Activated CD8-positive, alpha-beta memory T cell treated with anti-CD3 and anti-CD28 coated beads for 36 hours (primary cell): ENCODE data around the gene DUOXA1. TPM values are rescaled to one million over a fixed set of nuclear protein-coding genes. Genes with fewer than 3 reads are reported as not detected.

Source experiments
- CTCF ChIA-PET: fragments of 350-600 bp; sonication (Branson Sonifier 250); formaldehyde crosslinking; loops from one replicate; lab custom pipeline; 2021; ENCODE audit warnings: antibody characterized with exemption; lab: Charles Lee
- POLR2A ChIA-PET: fragments of 350-600 bp; sonication (Branson Sonifier 250); formaldehyde crosslinking; loops from one replicate; lab custom pipeline; 2021; ENCODE audit warnings: antibody characterized with exemption; lab: Charles Lee
- total RNA-seq, 2 experiments: library from RNA; stranded (reverse); gene quantifications; one replicate each; pipeline ENCODE4 v1.2.3, GENCODE V29; 2021

DUOXA1 gene
- total RNA-seq, 2 experiments from 2014 or later = not detected

DNA sequence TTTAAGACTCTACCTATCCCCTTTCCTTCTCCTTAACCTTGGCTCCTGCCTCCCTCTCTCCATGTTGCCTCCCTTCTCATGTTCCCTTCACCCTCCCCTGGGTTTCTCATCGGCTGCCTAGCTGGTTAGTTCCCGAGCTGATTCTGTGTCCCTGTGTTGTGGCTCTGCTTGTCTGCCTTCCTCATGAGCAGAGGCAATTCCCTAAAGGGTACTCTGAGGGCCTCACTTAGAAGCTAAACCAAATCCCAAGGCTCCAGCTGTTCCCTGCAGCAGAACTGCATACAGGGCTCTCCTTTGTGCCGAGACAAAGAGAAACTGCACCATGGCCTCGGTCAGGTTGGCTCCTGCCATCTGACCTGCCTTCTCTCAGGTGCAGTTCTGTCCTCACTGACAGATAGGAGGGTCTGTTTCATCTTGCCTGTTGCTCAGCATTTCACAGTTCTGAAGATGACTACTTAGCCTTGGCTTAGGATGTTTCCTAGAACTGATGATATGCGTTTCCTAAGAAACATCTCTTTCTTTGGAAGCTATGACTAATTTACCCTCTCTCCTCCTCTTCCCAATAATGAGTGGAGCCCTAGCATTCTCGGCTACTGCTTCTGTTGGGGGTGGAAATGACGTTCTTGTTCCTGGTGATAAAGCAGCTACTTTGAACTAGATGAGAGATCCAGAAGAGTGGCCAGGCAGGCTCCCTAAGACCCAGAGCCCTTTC is 27.2 kb upstream of the DUOXA1 start:
- ChIA-PET CTCF (interaction anchor here (0.7 kb wide), 1 partner anchor 24 kb away, joined by 3 read pairs; no protein-coding TSS in a partner anchor), POLR2A (no interaction called here)

DNA sequence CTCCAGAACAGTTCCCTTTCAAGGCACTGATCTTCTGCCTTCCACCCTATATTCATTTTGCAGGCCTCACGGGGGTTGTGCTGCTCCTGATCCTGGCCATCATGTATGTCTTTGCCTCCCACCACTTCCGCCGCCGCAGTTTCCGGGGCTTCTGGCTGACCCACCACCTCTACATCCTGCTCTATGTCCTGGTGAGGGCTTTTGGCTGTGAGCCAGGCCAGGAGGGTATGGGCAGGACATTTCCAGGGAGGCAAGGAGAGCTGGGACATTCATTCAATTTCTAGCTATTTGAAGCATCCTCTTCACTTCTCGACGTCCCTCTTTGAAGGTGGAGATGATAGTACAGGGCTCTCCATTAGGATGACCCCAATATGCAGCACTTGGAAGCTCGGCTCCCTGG is 26.1 kb upstream of the DUOXA1 start:
- ChIA-PET CTCF (interaction anchor here (0.8 to 1.1 kb wide), 2 partner anchors 16 to 40 kb away, joined by 3 to 4 read pairs; no protein-coding TSS in a partner anchor), POLR2A (no interaction called here)

DNA sequence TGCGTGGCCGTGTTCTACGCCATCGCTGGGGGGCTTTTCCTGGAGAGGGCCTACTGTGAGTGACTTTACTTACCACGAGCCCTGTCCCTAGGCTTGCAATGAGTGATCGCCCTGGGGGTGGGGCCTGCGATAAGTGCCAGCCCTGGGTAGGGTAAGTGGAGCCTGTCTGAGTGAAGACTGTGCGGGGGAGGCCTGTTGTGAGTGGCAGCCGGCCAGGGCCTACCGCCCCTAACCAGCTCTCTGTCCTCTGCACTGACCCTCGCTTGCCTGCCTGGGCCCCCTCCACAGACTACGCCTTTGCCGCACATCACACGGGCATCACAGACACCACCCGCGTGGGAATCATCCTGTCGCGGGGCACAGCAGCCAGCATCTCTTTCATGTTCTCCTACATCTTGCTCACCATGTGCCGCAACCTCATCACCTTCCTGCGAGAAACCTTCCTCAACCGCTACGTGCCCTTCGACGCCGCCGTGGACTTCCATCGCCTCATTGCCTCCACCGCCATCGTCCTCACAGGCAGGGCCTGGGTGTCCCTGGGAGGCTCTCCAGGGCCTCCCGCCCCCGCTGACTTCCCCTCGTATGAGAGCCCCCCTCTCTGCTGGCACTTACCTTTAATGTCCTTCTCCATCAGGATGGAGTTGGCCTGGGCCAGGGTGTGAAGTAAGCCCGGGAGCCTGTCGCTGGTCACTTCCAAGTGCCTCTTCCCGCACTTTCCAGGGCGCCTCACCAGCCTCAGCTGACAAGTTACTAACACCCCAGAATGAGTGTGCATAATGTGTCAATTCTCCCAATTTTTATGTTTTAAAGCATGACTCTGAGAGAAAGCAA is 22.5 kb upstream of the DUOXA1 start:
- ChIA-PET CTCF (no interaction called here), POLR2A (no interaction called here)

DNA sequence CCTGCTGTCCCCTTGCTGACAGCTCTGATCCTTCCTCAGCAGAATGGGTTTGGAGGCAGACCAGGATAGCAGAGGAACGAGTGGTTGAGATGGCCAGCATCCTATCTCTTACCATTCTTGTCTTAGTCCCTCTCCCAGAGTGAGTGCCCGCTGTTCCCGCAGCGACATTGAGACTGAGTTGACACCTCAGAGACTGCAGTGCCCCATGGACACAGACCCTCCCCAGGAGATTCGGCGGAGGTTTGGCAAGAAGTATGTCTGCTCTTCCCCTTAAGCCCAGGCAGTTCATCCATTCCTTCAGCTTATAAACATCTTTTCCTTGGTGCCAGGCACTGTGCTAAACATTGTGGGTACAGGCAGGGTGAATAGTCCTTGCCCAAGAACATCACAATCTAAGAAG is 21.3 kb upstream of the DUOXA1 start:
- CTCF ChIA-PET = interaction anchor here (1.1 kb wide), 1 partner anchor 12 kb away, joined by 3 read pairs; no protein-coding TSS in a partner anchor
- POLR2A ChIA-PET = no interaction called here

DNA sequence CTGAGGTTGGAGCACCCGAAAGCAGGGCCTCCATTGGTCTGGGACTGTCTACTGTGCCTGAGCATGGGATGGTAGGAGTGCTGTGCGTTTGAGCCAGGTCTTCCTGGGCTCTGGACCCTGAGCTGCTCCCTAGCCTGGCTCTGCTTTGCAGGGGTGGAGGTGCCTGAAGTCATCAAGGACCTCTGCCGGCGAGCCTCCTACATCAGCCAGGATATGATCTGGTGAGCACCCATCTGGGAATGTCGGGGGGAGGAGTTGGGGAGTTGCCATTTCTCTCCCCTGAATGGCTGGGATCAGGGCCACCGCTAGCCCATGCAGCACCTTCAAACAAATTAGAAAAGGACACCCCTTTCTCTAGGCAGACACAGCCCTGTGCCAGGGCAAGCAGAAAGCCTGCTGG is 20.8 kb upstream of the DUOXA1 start:
- POLR2A ChIA-PET = no interaction called here
- CTCF ChIA-PET = interaction anchor here (1.1 kb wide), 1 partner anchor 12 kb away, joined by 3 read pairs; no protein-coding TSS in a partner anchor

DNA sequence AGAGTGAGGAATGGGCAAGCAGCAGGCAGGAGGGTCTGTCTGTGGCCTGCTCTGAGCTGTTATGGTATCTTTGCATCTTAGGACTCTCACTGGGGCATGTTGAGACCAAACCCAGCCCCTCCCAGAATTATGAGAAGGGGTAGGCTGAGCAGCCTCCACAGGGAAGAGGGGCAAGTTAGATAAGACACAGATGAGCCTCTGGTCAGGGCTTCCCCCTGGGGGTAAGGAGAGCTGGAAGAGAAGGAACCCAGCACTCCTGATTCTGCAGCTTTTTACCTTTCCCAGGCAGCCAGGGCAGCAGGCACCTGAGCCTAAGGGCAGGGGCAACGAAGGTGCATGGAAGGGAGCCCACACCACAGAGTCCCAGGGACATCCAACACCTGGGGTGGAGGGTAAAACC is 19.4 kb upstream of the DUOXA1 start:
- ChIA-PET CTCF (no interaction called here), POLR2A (no interaction called here)

DNA sequence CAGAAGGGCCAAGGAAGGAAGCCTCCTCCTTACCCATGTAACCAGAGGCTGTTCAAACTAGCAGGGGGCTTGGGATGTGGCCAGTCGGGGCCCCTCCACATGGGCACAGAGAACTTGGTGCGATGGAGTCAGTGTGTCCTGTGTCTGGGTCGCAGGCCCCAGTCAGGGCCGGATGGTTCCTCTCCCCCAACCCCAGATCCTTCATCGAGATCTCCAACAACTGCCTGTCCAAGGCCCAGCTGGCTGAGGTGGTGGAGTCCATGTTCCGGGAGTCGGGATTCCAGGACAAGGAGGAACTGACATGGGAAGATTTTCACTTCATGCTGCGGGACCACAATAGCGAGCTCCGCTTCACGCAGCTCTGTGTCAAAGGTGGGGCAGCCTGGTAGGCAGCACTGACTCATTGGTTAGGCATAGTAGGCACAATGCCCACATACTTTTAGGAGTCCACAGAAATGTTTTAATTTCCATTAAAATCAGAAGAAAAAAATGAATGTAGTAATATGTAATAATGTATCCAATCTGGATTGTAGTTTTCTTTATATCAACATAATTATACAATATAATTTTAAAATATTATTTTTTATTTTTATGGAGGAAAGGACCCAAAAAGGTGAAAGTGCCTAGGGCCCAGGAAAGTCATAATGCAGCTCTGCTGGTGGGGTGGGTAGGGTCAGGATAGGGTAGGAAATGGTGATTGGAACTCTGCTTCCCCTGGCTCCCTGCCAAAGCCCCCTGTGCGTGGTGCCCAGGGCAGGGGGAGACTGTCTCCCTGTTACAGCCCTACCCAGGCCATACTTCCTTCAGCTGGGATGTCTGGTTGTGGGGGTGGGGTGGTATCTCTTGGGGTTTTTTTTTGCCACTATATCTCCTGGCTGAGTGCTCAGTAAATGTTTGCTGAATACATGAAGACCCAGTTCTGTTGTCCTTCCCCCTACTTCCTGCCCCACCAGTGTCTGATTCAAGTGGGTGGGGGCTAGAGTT is 18.7 kb upstream of the DUOXA1 start:
- POLR2A ChIA-PET = no interaction called here
- CTCF ChIA-PET = no interaction called here

DNA sequence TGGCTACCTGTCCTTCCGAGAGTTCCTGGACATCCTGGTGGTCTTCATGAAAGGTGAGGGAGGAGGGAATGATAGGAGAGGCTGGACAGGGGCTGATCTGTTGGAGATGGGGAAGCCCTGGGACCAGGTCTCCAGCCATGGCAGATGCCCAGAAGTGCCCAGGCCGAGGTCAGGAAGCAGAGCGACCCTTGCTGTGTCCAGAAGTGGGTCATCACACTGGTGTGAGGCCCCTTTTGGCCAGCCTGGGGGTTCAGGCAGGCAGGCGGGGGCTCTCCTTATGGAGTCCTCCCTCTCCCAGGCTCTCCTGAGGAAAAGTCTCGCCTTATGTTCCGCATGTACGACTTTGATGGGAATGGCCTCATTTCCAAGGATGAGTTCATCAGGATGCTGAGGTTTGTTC is 17.9 kb upstream of the DUOXA1 start:
- ChIA-PET POLR2A (no interaction called here), CTCF (no interaction called here)

DNA sequence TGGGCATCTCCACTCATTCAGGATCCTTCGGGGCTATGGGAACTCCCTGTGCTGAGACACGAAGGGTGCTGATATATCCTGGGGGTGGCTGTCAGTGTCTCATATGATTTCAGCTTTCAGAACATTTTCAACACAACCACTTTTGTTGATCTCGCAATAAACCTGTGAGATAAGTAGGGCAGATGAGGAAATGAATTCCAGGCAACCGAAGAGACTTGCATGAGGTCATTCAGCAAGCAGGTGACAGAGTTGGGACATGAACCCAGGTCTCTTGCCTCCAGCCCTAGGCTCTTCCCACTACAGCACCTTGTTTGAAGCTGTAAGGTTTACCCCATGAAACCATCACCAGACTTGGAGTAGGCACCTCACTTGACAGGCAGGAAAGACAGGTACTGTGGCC is 16.7 kb upstream of the DUOXA1 start:
- ChIA-PET CTCF (interaction anchor here (1.5 kb wide), 1 partner anchor 17 kb away, joined by 4 read pairs; no protein-coding TSS in a partner anchor), POLR2A (no interaction called here)

DNA sequence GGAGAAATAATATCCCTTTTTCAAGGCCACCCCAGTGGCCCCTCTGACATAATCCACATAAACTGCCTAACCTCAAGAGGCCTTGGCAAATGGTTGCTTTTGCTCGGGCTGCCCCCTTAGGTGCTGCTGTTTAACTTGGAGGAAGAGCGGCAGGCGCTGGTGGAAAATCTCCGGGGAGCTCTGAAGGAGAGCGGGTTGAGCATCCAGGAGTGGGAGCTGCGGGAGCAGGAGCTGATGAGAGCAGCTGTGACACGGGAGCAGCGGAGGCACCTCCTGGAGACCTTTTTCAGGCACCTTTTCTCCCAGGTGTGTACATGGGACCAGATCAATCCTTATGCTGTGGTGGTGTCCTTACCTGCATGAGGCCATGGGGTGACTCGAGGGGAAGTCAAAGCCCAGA is 15.1 kb upstream of the DUOXA1 start:
- ChIA-PET POLR2A (no interaction called here), CTCF (no interaction called here)

DNA sequence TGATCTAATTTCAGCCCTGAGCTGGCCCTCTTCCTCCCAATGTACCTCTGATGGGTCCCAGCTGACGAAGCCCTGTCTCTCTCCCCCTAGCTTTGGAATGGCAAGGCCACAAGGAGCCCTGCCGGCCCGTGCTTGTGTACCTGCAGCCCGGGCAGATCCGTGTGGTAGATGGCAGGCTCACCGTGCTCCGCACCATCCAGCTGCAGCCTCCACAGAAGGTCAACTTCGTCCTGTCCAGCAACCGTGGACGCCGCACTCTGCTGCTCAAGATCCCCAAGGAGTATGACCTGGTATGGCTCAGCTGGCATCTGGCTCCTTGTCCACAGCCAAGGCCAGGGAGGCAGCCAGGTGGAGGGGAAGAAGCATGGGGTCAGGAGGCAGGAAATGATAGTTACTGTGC is 14.3 kb upstream of the DUOXA1 start:
- ChIA-PET CTCF (no interaction called here), POLR2A (no interaction called here)

DNA sequence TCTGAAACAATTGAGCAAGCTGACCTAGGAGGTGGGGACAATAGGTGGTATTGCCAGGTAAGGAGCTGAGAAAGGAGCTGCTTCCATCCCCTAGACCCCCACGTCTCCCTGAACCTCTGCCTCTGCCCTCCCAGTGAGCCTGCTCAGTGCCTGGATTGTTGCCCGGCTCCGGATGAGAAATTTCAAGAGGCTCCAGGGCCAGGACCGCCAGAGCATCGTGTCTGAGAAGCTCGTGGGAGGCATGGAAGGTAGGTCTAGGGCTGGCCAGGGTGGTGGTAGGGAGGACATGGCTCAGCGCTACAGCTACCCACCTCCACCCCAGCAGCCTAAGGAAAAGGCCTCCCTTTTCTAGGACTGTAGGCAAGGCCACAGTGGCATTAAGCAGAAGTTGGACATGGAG is 13.4 kb upstream of the DUOXA1 start:
- CTCF ChIA-PET = no interaction called here
- POLR2A ChIA-PET = no interaction called here

DNA sequence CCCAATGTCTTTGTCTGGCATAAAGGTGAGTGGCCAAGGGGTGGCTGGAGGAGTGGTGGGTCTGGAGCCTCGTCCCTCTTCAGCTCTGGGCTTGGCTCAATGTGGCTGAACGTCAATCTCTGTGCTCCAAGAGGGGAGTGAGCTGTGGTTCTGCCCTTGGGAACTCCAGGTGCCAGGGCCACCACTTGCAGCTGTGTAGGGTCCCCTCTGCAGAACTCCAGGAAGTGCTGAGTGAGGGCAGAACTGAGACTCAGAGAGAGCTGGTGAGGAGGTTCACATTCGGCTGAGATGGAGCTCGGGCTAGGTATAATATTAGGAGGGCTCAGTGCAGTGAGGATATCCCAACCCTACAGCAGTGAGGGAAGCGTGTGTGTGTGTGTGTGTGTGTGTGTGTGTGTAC is 11.7 kb upstream of the DUOXA1 start:
- ChIA-PET POLR2A (no interaction called here), CTCF (interaction anchor here (1.2 kb wide), 1 partner anchor 23 kb away, joined by 4 read pairs; no protein-coding TSS in a partner anchor)

DNA sequence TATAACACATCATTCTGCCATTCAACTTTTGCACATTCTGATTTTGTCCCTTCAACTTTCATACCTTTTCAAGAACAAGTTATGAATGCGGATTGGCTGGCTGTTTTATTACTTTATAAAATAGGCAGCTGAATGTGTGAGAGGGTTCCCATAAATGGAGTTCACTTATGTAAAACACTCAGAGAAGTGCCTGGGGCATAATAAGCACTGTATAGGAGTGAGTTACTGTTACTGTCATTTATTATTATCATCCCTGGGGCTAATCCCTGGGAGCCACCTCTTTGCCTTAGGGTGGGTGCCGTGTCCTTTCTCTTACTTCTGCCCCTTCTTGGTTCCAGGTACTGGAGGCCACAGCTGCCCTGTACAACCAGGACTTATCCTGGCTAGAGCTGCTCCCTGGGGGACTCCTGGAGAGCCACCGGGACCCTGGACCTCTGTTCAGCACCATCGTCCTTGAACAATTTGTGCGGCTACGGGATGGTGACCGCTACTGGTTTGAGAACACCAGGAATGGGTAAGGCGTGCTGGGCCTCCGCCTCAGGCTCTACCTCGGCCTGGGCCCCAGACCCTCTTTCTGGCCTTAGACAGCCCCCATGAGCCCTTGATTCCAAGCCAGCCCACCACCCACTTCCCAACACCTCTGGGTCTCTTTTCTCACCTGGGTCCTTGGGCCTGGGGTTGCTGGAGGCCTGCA is 11.0 kb upstream of the DUOXA1 start:
- ChIA-PET CTCF (interaction anchor here (0.9 to 1.2 kb wide), 2 partner anchors 15 to 23 kb away, joined by 4 read pairs; no protein-coding TSS in a partner anchor), POLR2A (no interaction called here)

DNA sequence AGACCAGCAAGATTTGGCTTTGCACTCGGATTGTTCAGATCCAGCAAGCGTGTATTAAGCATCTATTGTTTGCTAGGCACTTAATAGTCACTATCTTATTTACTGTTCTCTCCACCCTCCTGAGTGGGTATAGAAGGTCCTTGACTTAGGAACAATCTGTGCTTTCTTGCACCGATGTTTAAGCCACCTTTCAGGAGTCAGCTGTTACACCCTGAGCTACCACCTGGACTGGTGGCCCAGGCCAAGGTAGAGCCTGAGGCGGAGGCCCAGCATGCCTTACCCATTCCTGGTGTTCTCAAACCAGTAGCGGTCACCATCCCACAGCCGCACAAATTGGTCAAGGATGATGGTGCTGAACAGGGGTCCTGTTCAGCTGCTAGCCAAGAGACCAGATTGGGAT is 10.1 kb upstream of the DUOXA1 start:
- POLR2A ChIA-PET = no interaction called here
- CTCF ChIA-PET = interaction anchor here (0.9 kb wide), 1 partner anchor 16 kb away, joined by 4 read pairs; no protein-coding TSS in a partner anchor

DNA sequence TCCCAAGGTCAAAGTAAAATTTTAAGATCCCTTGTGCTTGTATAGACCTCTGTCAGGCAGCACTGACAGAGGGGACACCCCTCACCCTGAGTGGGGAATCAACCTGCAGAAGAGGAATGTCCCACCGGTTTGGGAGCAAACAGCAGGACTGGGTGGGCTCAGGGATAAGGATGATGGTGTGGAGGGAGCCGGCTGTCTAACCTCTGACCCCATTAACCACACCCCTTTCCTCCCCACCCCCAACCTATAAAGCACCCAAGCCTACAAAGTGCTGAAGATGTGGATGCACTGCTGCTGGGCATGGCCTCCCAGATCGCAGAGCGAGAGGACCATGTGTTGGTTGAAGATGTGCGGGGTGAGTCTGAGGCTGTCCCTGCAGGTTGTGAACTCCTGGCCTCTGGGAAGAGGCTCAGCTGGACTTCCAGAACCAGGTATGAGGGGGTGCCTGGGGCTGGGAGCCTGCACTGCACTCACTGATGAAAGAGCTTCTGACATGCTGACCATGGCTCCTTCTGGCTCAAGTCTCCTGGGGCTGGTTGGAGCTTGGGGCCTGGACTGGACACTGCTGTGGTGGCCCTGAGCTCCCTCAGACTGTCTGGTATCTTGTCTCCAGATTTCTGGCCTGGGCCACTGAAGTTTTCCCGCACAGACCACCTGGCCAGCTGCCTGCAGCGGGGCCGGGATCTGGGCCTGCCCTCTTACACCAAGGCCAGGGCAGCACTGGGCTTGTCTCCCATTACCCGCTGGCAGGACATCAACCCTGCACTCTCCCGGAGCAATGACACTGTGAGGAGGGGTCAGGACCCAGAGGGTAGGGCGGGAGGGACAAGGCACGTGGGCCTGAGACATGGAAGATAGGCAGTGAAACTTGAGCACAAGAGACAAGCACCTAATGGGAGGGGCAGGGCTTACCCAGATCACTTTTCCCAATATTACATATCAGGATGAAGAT is 9.4 kb upstream of the DUOXA1 start:
- ChIA-PET POLR2A (no interaction called here), CTCF (interaction anchor here (1.0 kb wide), 1 partner anchor 12 kb away, joined by 3 read pairs; no protein-coding TSS in a partner anchor)

DNA sequence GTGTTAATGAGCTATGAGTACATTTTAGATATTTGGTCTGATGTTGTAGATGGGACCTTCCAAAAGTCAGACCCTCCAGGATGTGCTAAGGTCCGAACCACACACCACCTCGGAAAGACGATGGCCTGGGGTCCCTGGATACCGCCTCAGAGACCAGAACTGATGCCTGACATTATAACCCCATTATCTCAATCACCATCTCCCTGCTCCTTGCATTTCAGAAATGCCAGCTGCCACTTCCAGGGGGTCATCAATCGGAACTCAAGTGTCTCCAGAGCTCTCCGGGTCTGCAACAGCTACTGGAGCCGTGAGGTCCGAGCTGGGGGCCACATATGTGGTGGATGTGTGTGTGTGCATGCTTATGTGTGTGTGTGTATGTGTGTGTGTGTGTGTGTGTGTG is 8.0 kb upstream of the DUOXA1 start:
- ChIA-PET POLR2A (interaction anchor here (0.6 kb wide), 1 partner anchor 15 kb away, joined by 3 read pairs; no protein-coding TSS in a partner anchor), CTCF (interaction anchor here (0.7 to 1.6 kb wide), 2 partner anchors 20 to 276 kb away, joined by 3 read pairs; no protein-coding TSS in a partner anchor)
